ENCODE data around the gene SPIRE2.

GRCh38 chr16:89842471-89843408 lies 14.5 kb downstream of the SPIRE2 start:
- no peak for TF ChIP-seq POLR2AphosphoS5 (IDR thresholded peaks at IDR 0.05; ENCODE audit: low read depth, low read length)
- no peak for TF ChIP-seq CTCF (IDR thresholded peaks at IDR 0.05)
- no peak for TF ChIP-seq REST (IDR thresholded peaks at IDR 0.05; ENCODE audit: insufficient read depth in 1 of 2, low read depth in 2 of 2, low read length in 1 of 2)
- no peak for TF ChIP-seq SIN3A (IDR thresholded peaks at IDR 0.05; ENCODE audit: borderline replicate concordance, insufficient read depth, low read depth, low read length)

Data from Panc1 (cell line).